ENCODE data around the gene CXCL9.

DNA sequence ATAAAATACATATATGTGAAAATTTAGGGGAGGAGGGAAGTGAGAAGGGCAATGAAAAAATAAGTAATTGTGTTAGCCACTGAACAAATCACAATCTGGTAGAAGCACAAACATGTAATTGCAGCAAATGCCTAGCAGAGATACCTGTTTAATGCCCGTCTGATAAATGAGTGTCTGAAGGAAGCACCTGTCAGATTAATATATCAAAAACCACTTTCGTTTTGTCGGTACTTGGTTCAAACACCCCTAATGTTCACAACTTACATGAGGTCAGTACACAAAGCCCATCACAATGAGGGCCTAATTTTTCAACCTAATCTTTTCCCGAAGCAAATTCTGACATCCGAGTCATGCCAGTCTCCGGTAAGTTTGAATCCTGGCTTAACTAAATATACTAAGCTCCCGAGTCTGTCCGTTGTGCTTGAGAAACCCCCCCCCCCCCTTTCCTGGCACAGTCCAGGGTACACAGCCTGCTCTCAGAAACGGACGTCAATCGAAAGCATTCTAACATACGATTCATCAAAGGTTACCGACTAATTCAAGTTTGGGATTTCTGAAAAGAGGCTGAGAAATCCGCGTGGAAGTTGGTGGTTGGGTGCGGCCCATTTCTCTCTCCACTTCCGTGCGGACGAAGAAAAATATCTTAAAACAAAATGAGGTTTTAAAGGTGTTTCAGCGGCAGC, 17.3 kb downstream of the CXCL9 start:
- TF ChIP-seq POLR2AphosphoS5 (IDR thresholded peaks at IDR 0.05; ENCODE audit: low read depth, low read length) (no peak), SIN3A (IDR thresholded peaks at IDR 0.05; ENCODE audit: borderline replicate concordance, insufficient read depth, low read depth, low read length) (no peak)
- TF ChIP-seq, protein P1, sequence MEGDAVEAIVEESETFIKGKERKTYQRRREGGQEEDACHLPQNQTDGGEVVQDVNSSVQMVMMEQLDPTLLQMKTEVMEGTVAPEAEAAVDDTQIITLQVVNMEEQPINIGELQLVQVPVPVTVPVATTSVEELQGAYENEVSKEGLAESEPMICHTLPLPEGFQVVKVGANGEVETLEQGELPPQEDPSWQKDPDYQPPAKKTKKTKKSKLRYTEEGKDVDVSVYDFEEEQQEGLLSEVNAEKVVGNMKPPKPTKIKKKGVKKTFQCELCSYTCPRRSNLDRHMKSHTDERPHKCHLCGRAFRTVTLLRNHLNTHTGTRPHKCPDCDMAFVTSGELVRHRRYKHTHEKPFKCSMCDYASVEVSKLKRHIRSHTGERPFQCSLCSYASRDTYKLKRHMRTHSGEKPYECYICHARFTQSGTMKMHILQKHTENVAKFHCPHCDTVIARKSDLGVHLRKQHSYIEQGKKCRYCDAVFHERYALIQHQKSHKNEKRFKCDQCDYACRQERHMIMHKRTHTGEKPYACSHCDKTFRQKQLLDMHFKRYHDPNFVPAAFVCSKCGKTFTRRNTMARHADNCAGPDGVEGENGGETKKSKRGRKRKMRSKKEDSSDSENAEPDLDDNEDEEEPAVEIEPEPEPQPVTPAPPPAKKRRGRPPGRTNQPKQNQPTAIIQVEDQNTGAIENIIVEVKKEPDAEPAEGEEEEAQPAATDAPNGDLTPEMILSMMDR (IDR thresholded peaks at IDR 0.05), result no peak
